Measurements from ENCODE around the gene SH3TC1.

Gene SH3TC1

GRCh38 chr4:8239226-8239625 lies 40.1 kb downstream of the SH3TC1 start:
- H3K4me3 ChIP-seq (ENCODE audit: low read length): no peak overlapping the region
- no peak for TF ChIP-seq CTCF (conservative IDR thresholded peaks at IDR 0.05; ENCODE audit: low read depth, low read length)
- DNase-seq (ENCODE audit: low read depth): no peak

- no peak for TF ChIP-seq CTCF (conservative IDR thresholded peaks at IDR 0.05; ENCODE audit: low read depth, low read length)
- H3K4me3 ChIP-seq (ENCODE audit: low read length): no peak overlapping the region
- no peak for DNase-seq (ENCODE audit: low read depth)
Observed at GRCh38 chr4:8239661-8240060, 40.6 kb downstream of the SH3TC1 start.

- no peak for DNase-seq (ENCODE audit: low read depth)
- H3K4me3 ChIP-seq (ENCODE audit: low read length): no peak overlapping the region
- no peak for TF ChIP-seq CTCF (conservative IDR thresholded peaks at IDR 0.05; ENCODE audit: low read depth, low read length)
Observed at GRCh38 chr4:8240211-8241041, 41.3 kb downstream of the SH3TC1 start.

GRCh38 chr4:8241211-8241779 lies 42.2 kb downstream of the SH3TC1 start:
- DNase-seq (ENCODE audit: low read depth): no peak
- TF ChIP-seq CTCF (conservative IDR thresholded peaks at IDR 0.05; ENCODE audit: low read depth, low read length): no peak

GRCh38 chr4:8241895-8242696 lies 43.0 kb downstream of the SH3TC1 start:
- TF ChIP-seq CTCF (conservative IDR thresholded peaks at IDR 0.05; ENCODE audit: low read depth, low read length): peak; percentile 96
- H3K4me3 ChIP-seq (ENCODE audit: low read length): no peak overlapping the region
- peak; percentile 52 for DNase-seq (ENCODE audit: low read depth)

More at GRCh38 chr4:8241211-8241779, 42.2 kb downstream of the SH3TC1 start:
- no peak overlapping the region for H3K4me3 ChIP-seq (ENCODE audit: low read length)

GRCh38 chr4:8242782-8243560 lies 43.9 kb downstream of the SH3TC1 start:
- no peak overlapping the region for H3K4me3 ChIP-seq (ENCODE audit: low read length)
- no peak for TF ChIP-seq CTCF (conservative IDR thresholded peaks at IDR 0.05; ENCODE audit: low read depth, low read length)
- DNase-seq (ENCODE audit: low read depth): no peak
